GM18511 (cell line): Measurements from ENCODE around the gene SUN1.
"Not testable (repeated sequence)": the region's sequence is repeated elsewhere in the genome, so short reads cannot be mapped to it uniquely, and the experiment has no call there.

Source experiments
- ATAC-seq: cut with Tn5 transposase; IDR thresholded peaks from one replicate; pipeline ENCODE4 v1.9.1; 2021; ENCODE audit warnings: mild to moderate bottlenecking, moderate library complexity; ENCODE audit not compliant: unreplicated experiment

SUN1 gene

DNA sequence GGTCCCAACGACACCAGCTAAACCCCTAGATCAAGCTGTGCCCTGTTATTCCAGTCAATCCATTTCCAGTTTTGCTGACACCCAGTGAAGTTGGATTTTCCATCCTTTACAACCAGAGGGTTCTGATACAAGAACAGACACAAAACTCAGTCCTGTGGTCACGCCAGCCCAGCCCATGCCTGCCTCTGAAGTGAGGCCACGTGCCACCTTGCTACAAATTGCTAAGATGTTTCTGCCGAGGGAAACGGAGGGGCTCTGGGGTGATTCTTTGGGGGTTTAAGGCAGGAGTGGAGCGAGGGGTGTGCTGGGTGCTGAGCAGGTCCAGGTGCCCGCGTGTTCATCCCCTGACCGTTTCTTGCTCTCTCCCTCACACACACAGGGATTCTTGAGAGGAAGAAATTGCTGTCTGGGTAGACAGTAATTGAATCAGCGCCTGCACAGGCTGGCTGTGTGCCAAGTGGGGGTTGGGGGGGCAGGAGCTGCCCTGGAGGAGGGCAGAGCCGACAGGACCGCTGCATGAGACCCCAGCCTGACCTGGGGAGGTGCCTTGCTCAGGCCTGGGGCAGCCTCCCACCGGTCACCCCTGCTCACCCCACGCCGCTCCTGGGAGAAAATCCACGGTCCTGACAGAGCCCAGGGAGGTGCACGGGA lies 84.1 kb downstream of the SUN1 start:
- no peak for ATAC-seq

DNA sequence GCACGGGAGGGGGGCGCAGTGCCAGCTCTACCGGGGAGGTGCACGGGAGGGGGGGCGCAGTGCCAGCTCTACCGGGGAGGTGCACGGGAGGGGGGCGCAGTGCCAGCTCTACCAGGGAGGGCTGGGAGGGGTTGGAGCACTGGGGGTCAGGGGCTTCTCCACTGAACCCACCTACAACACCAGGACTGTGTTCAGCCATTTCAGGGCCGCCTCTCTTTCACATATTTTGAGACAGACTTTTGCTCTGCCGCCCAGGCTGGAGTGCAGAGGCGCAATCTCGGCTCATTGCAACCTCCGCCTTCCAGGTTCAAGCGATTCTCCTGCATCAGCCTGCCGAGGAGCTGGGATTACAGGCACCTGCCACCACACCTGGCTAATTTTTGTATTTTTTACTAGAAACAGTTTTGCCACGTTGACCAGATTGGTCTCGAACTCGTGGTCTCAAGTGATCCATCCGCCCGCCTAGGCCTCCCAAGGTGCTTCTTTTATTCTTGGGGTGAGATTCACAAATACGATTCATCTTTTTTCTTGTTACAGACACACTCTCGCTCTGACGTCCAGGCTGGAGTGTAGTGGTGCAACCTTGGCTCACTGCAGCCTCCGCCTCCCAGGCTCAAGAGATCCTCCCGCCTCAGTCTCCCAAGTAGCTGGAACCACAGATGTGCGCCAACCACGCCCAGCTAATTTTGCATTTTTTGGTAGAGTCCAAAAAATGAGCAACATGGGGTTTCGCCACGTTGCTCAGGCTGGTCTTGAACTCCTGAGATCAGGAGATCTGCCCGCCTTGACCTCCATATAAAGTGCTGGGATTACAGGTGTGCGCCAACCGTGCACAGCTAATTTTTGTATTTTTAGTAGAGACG lies 85.2 kb downstream of the SUN1 start:
- no peak for ATAC-seq

DNA sequence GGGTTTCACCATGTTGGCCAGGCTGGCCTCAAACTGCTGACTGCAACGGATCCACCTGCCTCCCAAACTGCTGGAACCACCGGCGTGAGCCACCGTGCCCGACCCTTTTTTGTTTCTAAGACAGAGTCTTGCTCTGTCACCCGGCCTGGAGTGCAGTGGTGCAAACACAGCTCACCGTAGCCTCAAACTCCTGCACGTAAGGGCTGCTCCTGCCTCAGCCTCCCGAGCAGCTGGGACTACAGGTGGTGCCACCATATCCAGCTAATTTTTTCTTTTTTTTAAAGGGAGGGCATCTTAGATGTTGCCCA lies 85.8 kb downstream of the SUN1 start:
- ATAC-seq: no peak

DNA sequence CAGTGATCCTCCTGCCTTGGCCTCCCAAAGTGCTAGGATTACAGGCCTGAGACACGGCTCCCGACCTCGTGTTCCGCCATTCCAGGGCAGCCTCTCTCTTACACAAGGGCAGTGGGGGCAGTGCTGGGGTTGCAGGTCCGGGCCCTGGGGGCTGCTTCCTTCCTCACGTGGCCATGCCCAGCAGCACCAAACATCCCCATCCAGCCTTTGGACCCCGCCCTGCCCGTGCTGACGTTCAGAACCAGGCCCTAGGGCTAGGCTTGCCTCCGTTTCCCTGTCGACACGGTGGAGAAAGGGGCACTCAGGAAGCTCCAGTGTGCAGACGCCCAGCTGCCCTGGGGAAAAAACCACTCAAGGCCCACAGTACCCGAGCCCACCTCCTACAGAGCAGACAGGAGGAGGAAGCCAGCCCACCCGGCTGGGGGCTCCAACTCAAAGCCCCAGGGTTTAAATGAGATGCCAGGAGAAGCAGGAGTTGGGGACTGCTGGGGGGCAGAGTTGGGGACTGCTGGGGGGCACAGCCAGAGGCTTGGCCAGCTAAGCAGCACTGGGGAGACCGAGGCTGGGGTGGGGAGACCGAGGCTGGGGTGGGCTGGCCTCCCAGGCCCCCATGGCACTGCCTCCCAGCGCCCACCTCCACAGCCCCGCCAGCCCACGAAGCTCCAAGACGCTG lies 86.3 kb downstream of the SUN1 start:
- ATAC-seq: no peak

DNA sequence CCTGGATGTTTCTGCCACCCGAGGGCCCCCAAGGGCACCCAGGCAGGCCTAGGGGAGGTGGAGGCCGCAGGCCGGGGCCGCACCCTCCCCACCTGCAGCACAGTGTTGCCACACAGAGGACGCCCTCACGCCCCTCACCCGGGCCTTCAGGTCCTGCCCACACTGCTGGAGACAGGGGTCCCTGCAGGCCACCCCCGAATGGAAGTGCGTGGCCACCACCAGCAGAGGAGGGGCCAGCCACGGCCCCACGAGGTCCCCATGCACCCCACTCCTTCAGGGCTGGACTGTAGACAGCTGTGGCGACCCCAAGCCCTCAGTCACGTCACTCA lies 86.8 kb downstream of the SUN1 start:
- ATAC-seq: no peak

DNA sequence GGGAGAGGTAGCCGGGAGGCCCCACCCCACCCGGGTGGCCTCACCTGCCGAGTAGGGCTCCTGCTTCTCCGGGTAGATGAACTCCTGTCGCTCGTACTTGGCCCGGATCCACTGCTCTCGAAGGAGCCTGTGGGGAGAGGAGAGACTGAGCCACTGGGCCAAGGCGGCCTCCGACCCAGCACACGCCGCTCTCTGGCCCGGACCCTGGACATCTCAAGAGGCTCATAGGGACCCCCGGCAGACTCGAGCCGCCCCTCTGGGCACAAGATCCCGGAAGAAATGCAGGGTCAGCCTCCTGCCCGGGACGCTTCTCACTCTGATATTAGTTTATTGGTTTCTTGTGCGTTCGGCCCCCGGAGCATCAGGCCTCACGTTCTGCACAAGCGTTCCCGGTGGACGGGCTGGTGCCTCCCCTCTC lies 87.7 kb downstream of the SUN1 start:
- no peak for ATAC-seq

DNA sequence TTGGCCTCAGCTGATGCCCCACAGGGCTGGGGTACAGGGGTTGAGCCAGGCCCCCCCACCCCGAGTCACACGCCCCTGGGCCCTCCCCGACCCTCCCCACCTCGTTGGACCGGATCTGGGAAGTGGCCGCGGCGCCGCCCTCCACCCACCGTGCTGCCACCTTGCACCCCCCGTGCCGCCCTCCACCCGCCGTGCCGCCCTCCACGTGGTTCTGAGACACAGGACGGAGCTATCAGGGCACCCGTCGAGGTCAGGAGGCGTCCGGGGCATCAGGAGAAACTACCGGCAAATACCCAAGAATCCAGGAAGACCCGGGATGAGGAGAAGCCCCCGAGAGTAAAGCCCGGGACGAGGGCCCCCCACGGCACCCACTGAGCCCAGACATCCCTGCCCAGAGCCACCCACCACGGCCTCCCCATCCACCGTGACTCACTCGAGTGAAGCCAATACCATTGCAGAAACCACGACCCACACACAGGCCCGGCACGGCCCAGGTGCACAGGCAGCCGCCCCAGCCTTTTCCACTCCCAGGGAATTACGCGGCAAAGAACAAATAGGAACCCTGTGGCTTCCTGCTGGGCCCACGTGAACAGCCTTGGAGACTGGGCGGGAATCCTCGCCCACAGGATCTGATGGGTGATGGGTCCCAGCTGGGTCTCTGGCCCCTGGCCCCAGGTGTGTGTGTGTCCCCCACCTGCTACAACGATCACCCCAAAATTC lies 88.2 kb downstream of the SUN1 start:
- ATAC-seq: no peak

DNA sequence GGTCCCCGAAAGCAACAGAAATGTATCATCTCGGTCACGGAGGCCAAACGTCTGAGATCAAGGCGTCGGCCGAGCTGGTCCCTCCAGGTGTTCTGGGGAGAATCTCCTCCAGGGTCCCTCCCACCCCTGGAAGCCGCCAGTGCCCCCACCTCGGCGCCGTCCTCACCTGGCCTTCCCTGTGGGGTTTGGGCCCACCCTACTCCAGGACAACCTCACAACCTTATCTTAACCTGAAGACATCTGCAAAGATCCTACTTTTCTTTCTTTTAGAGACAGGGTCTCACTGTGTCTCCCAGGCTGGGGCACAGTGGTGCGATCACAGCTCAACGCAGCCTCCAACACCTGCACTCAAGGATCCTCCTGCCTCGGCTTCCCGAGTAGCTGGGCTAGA lies 88.8 kb downstream of the SUN1 start:
- ATAC-seq: no peak

DNA sequence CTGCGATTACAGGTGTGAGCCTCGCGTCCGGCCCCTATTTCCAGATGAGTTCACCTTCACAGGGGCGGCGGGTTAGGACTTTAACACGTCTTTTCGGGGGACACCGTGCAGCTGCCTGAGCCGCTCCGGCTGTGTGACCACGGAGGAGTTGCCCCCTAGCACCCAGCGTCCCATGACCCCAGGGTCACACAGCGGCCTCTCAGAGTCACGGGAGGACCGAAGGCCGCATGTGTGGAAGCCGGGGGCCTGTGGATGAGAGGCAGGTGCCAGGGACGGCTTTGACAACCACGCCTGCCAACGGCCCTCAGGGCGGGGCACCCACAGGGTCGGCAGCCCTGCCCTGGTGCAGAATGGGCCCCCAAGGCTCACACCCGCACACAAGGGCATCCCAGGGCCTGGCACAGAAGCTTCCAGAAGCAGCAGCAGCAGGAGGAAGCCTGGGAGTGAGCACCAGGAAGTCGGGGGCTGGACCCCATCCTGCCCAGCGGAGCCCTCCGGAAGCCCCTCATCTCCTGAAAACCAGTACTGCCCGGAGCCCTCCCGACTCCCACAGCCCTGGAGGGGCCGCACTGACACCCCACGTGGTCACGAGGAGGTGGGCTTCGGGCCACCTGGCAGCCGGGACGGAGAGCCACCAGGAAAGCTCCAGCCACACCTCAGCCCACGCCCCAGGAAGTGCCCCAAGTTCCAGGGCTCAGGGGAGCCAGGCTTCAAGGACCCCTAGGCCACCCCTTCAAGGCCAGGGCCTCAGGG lies 89.5 kb downstream of the SUN1 start:
- ATAC-seq: no peak

DNA sequence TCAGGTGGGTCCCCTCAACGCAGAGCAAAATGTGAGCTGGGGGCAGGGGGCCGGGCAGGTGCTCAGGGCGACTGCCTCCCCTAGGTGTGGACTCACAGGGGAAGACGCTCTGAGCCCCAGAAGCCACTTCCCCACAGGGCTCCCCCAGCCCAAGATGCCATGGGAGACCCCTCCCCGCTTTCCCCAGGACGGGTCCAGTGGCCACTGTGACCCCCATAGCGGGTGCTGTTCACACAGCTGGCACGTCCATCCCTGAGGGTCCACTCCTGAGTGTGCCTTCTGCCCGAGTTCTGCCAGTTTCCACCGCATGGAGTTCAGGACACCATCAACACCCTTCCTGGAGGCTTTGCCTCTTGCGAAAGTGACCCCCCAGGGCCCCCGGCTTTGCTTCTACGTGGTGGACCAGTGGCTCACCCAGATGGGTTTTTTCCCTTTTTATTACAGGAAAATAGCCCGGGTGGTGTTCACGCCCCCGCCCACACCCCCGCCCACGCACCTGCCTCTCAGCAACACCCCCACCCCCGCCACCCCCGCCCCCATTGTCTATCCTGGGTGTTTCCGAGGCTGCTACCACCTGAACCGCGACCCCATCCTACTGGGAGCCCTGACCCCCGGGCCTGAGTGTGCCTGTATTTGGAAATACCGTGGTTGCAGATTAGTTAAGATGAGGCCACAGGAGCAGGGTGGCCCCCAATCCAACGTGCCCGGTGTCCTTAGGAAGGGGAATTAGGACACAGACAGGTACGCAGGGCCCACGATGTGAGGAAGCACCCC lies 90.2 kb downstream of the SUN1 start:
- ATAC-seq: peak; percentile 10

DNA sequence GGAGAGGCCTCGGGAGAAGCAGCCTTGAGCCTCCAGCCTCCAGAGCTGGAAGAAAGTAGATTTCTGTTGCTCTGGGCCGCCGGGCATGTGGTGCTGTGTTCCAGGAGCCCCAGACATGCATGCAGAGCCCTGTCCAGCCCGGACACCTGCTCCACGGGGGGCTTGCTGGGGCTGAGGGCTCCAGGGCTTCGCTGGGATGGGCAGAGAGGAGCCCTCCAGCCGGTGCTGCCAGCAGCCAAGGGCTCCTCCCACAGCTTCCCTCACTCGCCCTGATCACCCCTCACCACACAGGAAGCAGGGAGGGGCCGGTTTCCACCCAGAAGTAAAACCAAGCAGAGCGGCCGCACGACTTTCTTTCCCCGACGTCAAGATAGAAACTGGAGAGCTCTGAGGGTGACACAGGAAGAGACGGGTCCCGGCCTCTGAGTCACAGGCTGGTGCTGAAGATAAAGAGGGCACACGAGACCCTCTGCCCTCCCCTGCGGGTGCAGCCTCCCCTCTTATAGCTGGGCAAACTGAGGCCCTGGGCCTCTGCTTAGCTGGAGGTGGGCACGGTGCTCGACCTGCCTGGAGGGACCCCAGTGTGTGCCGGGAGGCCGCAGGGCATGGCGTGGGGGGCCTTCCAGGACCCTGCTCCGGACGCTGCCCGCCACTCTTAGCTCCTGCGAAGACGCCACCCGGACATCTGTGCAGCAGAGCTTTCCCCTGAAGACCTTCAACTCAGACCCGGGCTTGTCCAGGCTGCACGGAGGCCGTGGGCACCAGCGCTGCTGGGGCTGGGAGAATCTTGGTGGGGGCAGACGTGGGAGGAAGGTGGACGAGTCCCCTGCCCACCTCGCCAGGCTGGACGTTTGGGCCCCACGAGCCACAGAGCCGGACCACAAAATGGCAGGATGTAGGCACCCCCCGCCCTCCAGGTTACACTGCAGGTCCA lies 91.1 kb downstream of the SUN1 start:
- ATAC-seq: peak; percentile 84

DNA sequence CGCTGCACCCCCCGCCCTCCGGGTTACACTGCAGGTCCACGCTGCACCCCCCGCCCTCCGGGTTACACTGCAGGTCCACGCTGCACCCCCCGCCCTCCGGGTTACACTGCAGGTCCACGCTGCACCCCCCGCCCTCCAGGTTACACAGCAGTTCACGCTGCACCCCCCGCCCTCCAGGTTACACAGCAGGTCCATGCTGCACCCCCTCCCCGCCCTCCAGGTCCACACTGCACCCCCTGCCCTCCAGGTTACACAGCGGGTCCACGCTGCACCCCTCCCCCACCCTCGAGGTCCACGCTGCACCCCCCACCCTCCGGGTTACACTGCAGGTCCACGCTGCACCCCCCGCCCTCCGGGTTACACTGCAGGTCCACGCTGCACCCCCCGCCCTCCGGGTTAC lies 91.8 kb downstream of the SUN1 start:
- ATAC-seq: not testable (repeated sequence)
